Activated CD8-positive, alpha-beta memory T cell treated with anti-CD3 and anti-CD28 coated beads for 24 hours (primary cell): ENCODE data around the gene FBN1.

Source experiments
- DNase-seq: peaks from one replicate; pipeline ENCODE4 v3.0.0-alpha.2; 2020

The FBN1 gene

GRCh38 chr15:48462688-48463087, 182.8 kb downstream of the FBN1 start:
- no peak for DNase-seq

GRCh38 chr15:48459571-48460442, 185.7 kb downstream of the FBN1 start:
- DNase-seq: no peak

GRCh38 chr15:48458876-48459275, 186.6 kb downstream of the FBN1 start:
- DNase-seq: no peak

GRCh38 chr15:48456134-48456533, 189.4 kb downstream of the FBN1 start:
- no peak for DNase-seq

GRCh38 chr15:48451736-48452135, 193.8 kb downstream of the FBN1 start:
- no peak for DNase-seq

- DNase-seq: no peak
Measured at GRCh38 chr15:48451241-48451640, 194.3 kb downstream of the FBN1 start.

GRCh38 chr15:48449734-48450133, 195.8 kb downstream of the FBN1 start:
- no peak for DNase-seq

GRCh38 chr15:48447657-48448056, 197.9 kb downstream of the FBN1 start:
- DNase-seq: no peak

GRCh38 chr15:48447058-48447457, 198.5 kb downstream of the FBN1 start:
- no peak for DNase-seq

- no peak for DNase-seq
Measured at GRCh38 chr15:48442011-48442410, 203.5 kb downstream of the FBN1 start.

- no peak for DNase-seq
Measured at GRCh38 chr15:48440084-48440483, 205.4 kb downstream of the FBN1 start.

- DNase-seq: no peak
Measured at GRCh38 chr15:48437178-48437577, 208.3 kb downstream of the FBN1 start.

- no peak for DNase-seq
Measured at GRCh38 chr15:48435321-48435720, 210.2 kb downstream of the FBN1 start.

- no peak for DNase-seq
Measured at GRCh38 chr15:48433226-48433886, 212.2 kb downstream of the FBN1 start.

- DNase-seq: no peak
Measured at GRCh38 chr15:48432688-48433087, 212.8 kb downstream of the FBN1 start.

GRCh38 chr15:48427960-48428547, 217.5 kb downstream of the FBN1 start:
- DNase-seq: no peak

- DNase-seq: no peak
Measured at GRCh38 chr15:48427479-48427878, 218.0 kb downstream of the FBN1 start.

GRCh38 chr15:48426941-48427340, 218.6 kb downstream of the FBN1 start:
- DNase-seq: no peak

GRCh38 chr15:48426044-48426443, 219.5 kb downstream of the FBN1 start:
- no peak for DNase-seq

- DNase-seq: no peak
Measured at GRCh38 chr15:48425051-48425450, 220.5 kb downstream of the FBN1 start.

GRCh38 chr15:48423896-48424475, 221.5 kb downstream of the FBN1 start:
- no peak for DNase-seq

GRCh38 chr15:48423342-48423741, 222.2 kb downstream of the FBN1 start:
- no peak for DNase-seq

- DNase-seq: no peak
Measured at GRCh38 chr15:48422401-48422800, 223.1 kb downstream of the FBN1 start.

GRCh38 chr15:48421362-48421761, 224.1 kb downstream of the FBN1 start:
- DNase-seq: no peak
